Measurements from ENCODE around the gene NDC80.

The NDC80 gene

DNA sequence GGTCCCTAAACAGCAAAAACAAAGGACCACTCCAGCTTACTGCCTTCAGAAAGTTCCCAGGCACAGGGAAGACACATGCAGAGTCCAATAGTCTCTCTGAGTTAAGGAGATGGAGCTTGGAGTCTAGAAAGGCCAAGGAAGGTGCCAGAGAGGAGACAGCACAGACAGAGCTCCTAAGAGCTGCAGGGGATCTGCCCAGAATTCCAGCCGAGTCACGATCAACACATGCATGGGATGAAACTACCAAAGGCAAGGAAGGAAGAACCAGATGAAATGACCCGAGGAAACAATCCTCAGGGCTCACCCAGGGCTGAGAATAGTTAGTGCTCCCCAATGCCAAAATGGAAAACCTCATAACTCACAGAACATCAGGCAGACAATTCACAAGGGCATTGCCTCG is 15.5 kb upstream of the NDC80 start:
- in situ Hi-C loops (cut with HindIII; ENCODE audit: low sequenced_read_pairs), result loop anchor here (5.0 to 25.0 kb wide), 2 partner anchors 51 to 969 kb away; no protein-coding TSS in a partner anchor

DNA sequence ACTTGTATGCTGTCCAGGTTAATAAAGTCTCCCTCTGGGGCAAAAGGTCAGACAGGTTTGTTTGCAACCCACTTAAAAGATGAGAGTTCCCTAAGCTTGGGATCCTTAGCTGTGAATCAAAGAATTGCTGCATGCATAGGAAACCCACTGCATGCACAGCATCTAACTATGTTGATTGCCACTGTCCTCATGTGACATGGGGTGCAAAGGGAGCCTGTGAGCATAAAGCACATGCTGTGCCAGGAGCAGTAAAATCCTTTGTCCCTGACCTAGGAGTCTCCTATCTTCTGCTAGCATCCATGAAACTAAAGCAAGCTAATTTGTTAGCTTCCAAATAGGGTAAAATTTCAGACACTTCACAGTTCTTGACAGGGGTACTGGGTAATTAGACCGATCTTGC is 13.8 kb upstream of the NDC80 start:
- in situ Hi-C loops (cut with HindIII; ENCODE audit: low sequenced_read_pairs), result loop anchor here (5.0 to 25.0 kb wide), 2 partner anchors 50 to 970 kb away; no protein-coding TSS in a partner anchor

GRCh38 chr18:2559249-2559648 is 12.1 kb upstream of the NDC80 start:
- in situ Hi-C loops (cut with HindIII; ENCODE audit: low sequenced_read_pairs), result loop anchor here (5.0 to 25.0 kb wide), 2 partner anchors 48 to 972 kb away; no protein-coding TSS in a partner anchor

GRCh38 chr18:2564373-2564772 is 7.0 kb upstream of the NDC80 start:
- in situ Hi-C loops (cut with HindIII; ENCODE audit: low sequenced_read_pairs), result loop anchor here (25.0 kb wide), 1 partner anchor 977 kb away; no protein-coding TSS in a partner anchor

- in situ Hi-C loops (cut with HindIII; ENCODE audit: low sequenced_read_pairs), result loop anchor here (25.0 kb wide), 1 partner anchor 981 kb away; no protein-coding TSS in a partner anchor
Observed at GRCh38 chr18:2568129-2568528, 3.2 kb upstream of the NDC80 start.

- in situ Hi-C loops (cut with HindIII; ENCODE audit: low sequenced_read_pairs), result loop anchor here (25.0 kb wide), 1 partner anchor 981 kb away; no protein-coding TSS in a partner anchor
Observed at GRCh38 chr18:2568605-2569004, 2.8 kb upstream of the NDC80 start.

- in situ Hi-C loops (cut with HindIII; ENCODE audit: low sequenced_read_pairs), result loop anchor here (25.0 kb wide), 1 partner anchor 982 kb away; no protein-coding TSS in a partner anchor
Observed at GRCh38 chr18:2569338-2570207, 1.8 kb upstream of the NDC80 start.

GRCh38 chr18:2570772-2571199 is 571 bp upstream of the NDC80 start:
- in situ Hi-C loops (cut with HindIII; ENCODE audit: low sequenced_read_pairs), result loop anchor here (25.0 kb wide), 1 partner anchor 983 kb away; no protein-coding TSS in a partner anchor

GRCh38 chr18:2572171-2572569 is 813 bp downstream of the NDC80 start:
- in situ Hi-C loops (cut with HindIII; ENCODE audit: low sequenced_read_pairs), result loop anchor here (25.0 kb wide), 1 partner anchor 985 kb away; no protein-coding TSS in a partner anchor

- in situ Hi-C loops (cut with HindIII; ENCODE audit: low sequenced_read_pairs), result loop anchor here (25.0 kb wide), 1 partner anchor 986 kb away; no protein-coding TSS in a partner anchor
Observed at GRCh38 chr18:2572892-2573291, 1.5 kb downstream of the NDC80 start.

- in situ Hi-C loops (cut with HindIII; ENCODE audit: low sequenced_read_pairs), result loop anchor here (25.0 kb wide), 1 partner anchor 986 kb away; no protein-coding TSS in a partner anchor
Observed at GRCh38 chr18:2573408-2573807, 2.1 kb downstream of the NDC80 start.

DNA sequence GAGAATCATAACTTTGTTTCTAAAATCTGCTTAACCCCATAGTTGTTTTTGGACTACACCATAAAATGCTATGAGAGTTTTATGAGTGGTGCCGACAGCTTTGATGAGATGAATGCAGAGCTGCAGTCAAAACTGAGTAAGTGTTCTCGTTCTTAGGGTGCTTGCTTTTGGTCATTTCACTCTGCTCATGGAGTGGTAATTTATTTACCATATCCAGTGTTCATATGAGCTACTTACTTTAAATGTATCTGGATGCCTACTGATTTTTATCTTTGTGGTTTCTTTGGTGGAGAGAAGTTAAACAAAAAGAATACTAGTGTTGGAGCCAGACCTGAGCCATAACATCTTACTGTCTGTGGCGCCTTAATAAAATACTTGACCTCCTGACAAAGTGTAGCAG is 16.4 kb downstream of the NDC80 start:
- in situ Hi-C loops (cut with HindIII; ENCODE audit: low sequenced_read_pairs), result loop anchor here (5.0 kb wide), 1 partner anchor 80 kb away; no protein-coding TSS in a partner anchor

DNA sequence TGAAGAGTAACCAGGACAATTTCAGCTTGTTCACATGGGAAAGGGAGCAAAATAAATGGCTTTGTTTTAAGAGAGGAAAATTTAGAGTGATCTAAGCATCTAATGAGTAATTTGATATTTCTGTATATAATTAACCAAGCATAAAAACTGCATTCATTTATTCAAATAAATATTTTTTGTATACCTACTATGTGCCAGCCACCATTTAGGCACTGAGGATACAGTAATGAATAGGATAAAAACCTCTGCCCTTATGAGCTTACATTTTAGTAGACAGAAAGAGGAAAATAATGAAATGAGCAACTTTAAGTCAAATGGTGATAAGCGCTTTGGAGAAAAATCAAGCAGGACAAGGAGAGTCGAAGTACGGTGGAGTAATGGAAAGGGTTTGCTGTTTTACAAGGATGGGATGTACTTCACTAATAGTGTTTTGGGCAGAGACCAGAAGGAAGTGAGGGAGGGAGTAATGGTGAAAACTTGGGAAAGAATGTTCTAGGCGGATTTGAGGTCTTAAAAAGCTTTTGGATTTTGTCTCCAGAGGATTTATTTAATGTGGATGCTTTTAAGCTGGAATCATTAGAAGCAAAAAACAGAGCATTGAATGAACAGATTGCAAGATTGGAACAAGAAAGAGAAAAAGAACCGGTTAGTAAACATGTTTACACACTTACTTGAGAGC is 17.4 kb downstream of the NDC80 start:
- in situ Hi-C loops (cut with HindIII; ENCODE audit: low sequenced_read_pairs), result loop anchor here (5.0 kb wide), 1 partner anchor 78 kb away; no protein-coding TSS in a partner anchor

- in situ Hi-C loops (cut with HindIII; ENCODE audit: low sequenced_read_pairs), result loop anchor here (5.0 kb wide), 1 partner anchor 78 kb away; no protein-coding TSS in a partner anchor
Observed at GRCh38 chr18:2589345-2590068, 18.1 kb downstream of the NDC80 start.

- in situ Hi-C loops (cut with HindIII; ENCODE audit: low sequenced_read_pairs), result no loop called here
Observed at GRCh38 chr18:2590303-2590702, 18.9 kb downstream of the NDC80 start.

DNA sequence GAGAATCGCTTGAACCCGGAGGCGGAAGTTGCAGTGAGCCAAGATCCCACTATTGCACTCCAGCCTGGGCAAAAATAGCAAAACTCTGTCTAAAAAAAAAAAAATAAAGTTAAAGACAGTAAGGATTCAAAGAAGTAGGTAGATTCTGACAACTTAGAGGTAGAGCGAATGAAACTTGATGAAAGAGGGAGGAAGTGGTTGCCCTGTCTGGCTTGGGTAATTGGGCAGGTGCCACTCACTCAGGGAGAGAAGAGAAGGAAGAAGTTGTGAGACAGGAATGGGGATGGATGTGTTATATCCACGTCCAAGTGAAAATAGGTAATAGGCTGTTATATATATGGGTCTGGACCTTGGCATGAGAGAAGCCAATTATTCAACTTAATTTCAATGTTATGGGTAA is 26.3 kb downstream of the NDC80 start:
- in situ Hi-C loops (cut with HindIII; ENCODE audit: low sequenced_read_pairs), result no loop called here

- in situ Hi-C loops (cut with HindIII; ENCODE audit: low sequenced_read_pairs), result no loop called here
Observed at GRCh38 chr18:2602844-2603243, 31.5 kb downstream of the NDC80 start.

DNA sequence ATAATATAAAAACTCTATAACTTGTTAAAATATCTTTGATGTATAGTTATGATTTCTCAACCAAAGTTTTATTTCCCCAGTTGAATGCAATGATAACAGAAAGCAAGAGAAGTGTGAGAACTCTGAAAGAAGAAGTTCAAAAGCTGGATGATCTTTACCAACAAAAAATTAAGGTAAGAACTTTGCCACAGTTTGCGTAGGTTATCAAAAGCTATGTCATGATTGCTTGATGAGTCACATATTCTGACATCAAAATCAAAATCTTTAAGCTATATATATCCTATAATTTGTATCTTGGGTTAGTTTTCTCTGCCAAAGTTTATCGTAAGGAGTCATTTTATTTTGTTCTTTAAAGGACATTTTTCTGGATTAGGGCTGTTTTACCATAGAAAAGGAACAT is 35.0 kb downstream of the NDC80 start:
- in situ Hi-C loops (cut with HindIII; ENCODE audit: low sequenced_read_pairs), result loop anchor here (5.0 kb wide), 2 partner anchors 49 to 51 kb away; partner anchors contain the start of gene SMCHD1

DNA sequence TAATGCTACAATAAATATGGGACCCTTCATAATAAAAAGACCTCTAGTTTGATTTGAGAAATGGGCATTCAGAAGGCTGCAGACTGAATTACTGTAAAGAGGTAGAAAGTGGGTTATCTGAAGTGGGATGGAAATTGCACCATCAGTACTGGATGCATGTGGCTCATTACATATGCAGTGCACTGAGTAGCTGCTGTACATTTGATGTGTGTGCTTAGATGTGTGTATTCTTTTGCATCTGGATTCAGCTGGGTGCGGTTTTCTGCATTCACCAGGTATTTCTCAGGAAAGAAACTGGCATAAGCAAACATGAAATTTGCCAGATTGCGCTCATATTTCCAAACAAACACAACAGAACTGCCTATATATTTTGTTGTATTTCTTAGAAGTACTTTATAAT is 38.2 kb downstream of the NDC80 start:
- in situ Hi-C loops (cut with HindIII; ENCODE audit: low sequenced_read_pairs), result loop anchor here (5.0 kb wide), 2 partner anchors 48 to 52 kb away; partner anchors contain the start of gene SMCHD1

- in situ Hi-C loops (cut with HindIII; ENCODE audit: low sequenced_read_pairs), result no loop called here
Observed at GRCh38 chr18:2610549-2610948, 39.2 kb downstream of the NDC80 start.

Data from endothelial cell of hepatic sinusoid (primary cell).